Ectodermal cell (in vitro differentiated cells): ENCODE data around the gene PKNOX2.

Experiments
- H3K27ac ChIP-seq: 2 replicates; pipeline ENCODE4 v1.7.0; 2013; ENCODE audit warnings: mild to moderate bottlenecking, low read depth, low read length; ENCODE audit not compliant: insufficient read depth, poor library complexity, severe bottlenecking
- H3K27me3 ChIP-seq: 2 replicates; pipeline ENCODE4 v1.7.0; 2013; ENCODE audit warnings: mild to moderate bottlenecking, low read length; ENCODE audit not compliant: insufficient read depth, control insufficient read depth, poor library complexity, severe bottlenecking
- H3K36me3 ChIP-seq: one replicate; pipeline ENCODE4 v1.7.0; 2013; ENCODE audit warnings: low read length; ENCODE audit not compliant: control insufficient read depth, insufficient read depth
- H3K4me1 ChIP-seq: one replicate; pipeline ENCODE4 v1.7.0; 2013; ENCODE audit warnings: low read length; ENCODE audit not compliant: control insufficient read depth, insufficient read depth
- H3K4me3 ChIP-seq: 2 replicates; pipeline ENCODE4 v1.7.0; 2013; ENCODE audit warnings: low read depth, low read length, control low read depth; ENCODE audit not compliant: insufficient read depth
- H3K9me3 ChIP-seq: 2 replicates; pipeline ENCODE4 v1.7.0; 2013; ENCODE audit warnings: mild to moderate bottlenecking, low read length, moderate library complexity; ENCODE audit not compliant: control insufficient read depth
- WGBS, 2 experiments: methylation state at CpG; one replicate each; pipeline ENCODE4 v1.1.7; 2013; ENCODE audit warnings: missing lambda C conversion rate in 2 of 2; 5-methylcytosine and 5-hydroxymethylcytosine counted together

PKNOX2 gene

DNA sequence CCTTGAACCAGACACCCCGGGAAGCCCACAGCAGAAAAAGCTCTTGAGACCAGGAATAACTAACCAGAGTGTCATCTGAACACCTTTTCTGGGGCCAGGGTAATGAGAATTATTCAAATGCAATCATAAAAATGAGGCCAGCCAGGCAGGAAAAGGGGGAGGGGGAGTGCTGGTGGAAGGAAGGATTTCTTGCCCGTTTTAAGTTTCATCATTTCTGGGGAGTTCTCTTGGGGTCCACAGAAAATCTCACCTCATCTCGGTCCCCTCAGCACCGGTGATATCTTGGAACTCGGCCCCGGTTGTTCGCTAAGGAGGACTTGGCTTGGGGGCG, 495 bp upstream of the PKNOX2 start:
- WGBS, 2 experiments = 0 to 1% methylated on average over 8 of the region's 8 CpGs
- no peaks in the 10 kb centered on the region for H3K36me3 ChIP-seq
- no peaks in the 10 kb centered on the region for H3K9me3 ChIP-seq
- H3K27me3 ChIP-seq = no peaks in the 10 kb centered on the region
- peak overlapping the region; percentile 92 for H3K27ac ChIP-seq
- peaks cover 40% of the 10 kb centered on the region for H3K4me1 ChIP-seq
- peak overlapping the region; percentile 35 for H3K4me3 ChIP-seq

- H3K36me3 ChIP-seq = no peaks in the 10 kb centered on the region
- H3K4me1 ChIP-seq = peaks cover 47% of the 10 kb centered on the region
- WGBS, 2 experiments = 0 to 1% methylated on average over 80 of the region's 80 CpGs
- H3K4me3 ChIP-seq = peak overlapping the region; percentile 84
- H3K27me3 ChIP-seq = no peaks in the 10 kb centered on the region
- peak overlapping the region; percentile 28 for H3K27ac ChIP-seq
- H3K9me3 ChIP-seq = no peaks in the 10 kb centered on the region
Measured at GRCh38 chr11:125165111-125165842, 726 bp downstream of the PKNOX2 start.

DNA sequence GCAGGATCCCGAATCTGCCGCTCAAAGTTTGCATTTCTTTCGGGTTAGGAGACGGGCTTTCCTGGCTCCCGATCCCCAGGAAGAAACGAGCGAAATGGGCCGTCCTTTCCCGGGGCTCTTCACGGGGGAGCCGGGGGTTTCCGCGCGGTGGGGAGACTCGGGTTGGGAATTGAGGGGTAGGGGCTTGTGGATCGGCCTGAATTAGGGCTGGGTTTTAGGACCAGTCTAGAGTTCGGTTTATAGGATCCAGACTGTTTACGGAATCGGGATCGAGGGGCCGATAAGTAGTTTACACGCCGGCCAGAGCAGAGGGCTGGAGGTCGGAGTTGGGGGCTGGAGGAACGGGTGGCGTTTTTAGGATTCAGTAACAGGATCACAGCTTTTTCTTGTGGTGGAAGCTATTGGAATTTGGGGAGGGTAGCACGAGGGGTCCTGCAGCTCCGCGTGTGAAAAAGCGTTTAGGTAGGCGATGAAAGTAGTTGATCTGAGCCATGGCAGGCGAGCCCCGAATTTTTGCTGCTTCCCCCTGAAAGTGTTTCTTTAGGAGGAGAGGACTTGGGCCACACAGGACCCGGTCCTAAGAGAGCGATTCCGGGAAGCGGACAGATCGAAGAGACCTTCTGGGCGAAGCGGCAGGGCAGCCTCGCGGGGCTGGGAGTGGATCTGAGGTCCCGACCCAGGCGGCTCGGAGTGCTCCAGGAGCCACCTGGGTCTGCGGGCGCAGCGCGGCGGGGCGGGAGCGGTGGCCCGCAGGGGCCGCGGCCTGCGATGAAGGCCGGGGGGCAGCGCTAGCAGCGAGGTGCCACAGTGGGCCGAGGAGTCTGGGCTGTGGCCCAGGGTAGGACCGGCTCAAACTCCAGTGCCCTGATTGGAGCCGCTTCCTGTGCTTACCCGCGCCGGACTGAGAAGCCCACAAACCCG, 1.6 kb downstream of the PKNOX2 start:
- peak overlapping the region; percentile 84 for H3K4me3 ChIP-seq
- no peaks in the 10 kb centered on the region for H3K9me3 ChIP-seq
- no peaks in the 10 kb centered on the region for H3K36me3 ChIP-seq
- H3K4me1 ChIP-seq = peaks cover 55% of the 10 kb centered on the region
- no peaks in the 10 kb centered on the region for H3K27me3 ChIP-seq
- peak overlapping the region; percentile 51 for H3K27ac ChIP-seq
- 1% methylated on average over 66 of the region's 66 CpGs for WGBS, 2 experiments

DNA sequence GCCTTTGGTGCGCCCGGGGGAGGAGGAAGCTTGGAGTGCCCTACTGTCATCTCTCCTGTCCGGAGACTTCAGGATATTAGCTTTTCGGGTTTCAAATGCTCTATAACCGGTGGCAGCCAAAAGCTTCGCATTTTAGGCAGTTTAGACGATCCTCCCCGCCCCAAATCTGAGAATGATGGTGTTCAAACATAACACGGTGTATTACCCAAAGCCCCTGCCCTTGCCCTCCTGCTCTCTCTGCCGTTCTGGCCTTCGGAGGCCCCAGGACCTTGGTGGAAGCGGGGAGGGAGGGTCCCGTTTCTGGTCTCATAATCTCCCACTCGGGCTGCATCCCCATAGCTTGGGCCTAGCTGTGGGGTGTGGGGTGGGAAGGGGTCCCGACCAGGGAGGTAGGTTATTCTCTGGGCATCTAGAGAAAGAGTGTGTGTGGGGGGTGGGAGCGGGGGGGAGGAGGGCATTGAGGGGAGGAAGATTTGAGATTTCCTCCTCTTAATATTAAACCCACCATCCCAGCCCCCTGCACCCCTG, 2.3 kb downstream of the PKNOX2 start:
- Histone ChIP-seq H3K4me1 (peaks cover 57% of the 10 kb centered on the region), H3K4me3 (peak overlapping the region; percentile 84), H3K27me3 (no peaks in the 10 kb centered on the region), H3K36me3 (no peaks in the 10 kb centered on the region), H3K9me3 (no peaks in the 10 kb centered on the region), H3K27ac (peak overlapping the region; percentile 61)
- 1% methylated on average over 15 of the region's 16 CpGs for WGBS, 2 experiments

- H3K9me3 ChIP-seq = no peaks in the 10 kb centered on the region
- H3K36me3 ChIP-seq = no peaks in the 10 kb centered on the region
- peak overlapping the region; percentile 84 for H3K4me3 ChIP-seq
- peaks cover 57% of the 10 kb centered on the region for H3K4me1 ChIP-seq
- whole genome bisulfite sequencing, 2 experiments = 2% methylated on average over 28 of the region's 28 CpGs
- H3K27me3 ChIP-seq = no peaks in the 10 kb centered on the region
- H3K27ac ChIP-seq = peak overlapping the region; percentile 61
Measured at GRCh38 chr11:125167292-125167953, 2.9 kb downstream of the PKNOX2 start.

- Histone ChIP-seq H3K36me3 (no peaks in the 10 kb centered on the region), H3K27ac (peak overlapping the region; percentile 61), H3K27me3 (no peaks in the 10 kb centered on the region), H3K4me1 (peaks cover 50% of the 10 kb centered on the region), H3K4me3 (peak overlapping the region; percentile 84), H3K9me3 (no peaks in the 10 kb centered on the region)
- WGBS, 2 experiments = 49 to 50% methylated on average over 8 to 9 of the region's 9 CpGs
Measured at GRCh38 chr11:125167954-125168835, 3.6 kb downstream of the PKNOX2 start.

GRCh38 chr11:125168918-125169456, 4.4 kb downstream of the PKNOX2 start:
- no peak overlapping the region for H3K27ac ChIP-seq
- H3K9me3 ChIP-seq = no peaks in the 10 kb centered on the region
- H3K36me3 ChIP-seq = no peaks in the 10 kb centered on the region
- WGBS, 2 experiments = 71 to 73% methylated on average over 14 of the region's 14 CpGs
- no peak overlapping the region for H3K4me3 ChIP-seq
- peaks cover 42% of the 10 kb centered on the region for H3K4me1 ChIP-seq
- no peaks in the 10 kb centered on the region for H3K27me3 ChIP-seq

GRCh38 chr11:125170001-125170509, 5.5 kb downstream of the PKNOX2 start:
- H3K27me3 ChIP-seq = no peaks in the 10 kb centered on the region
- 47 to 56% methylated on average over 9 of the region's 9 CpGs for WGBS, 2 experiments
- H3K4me1 ChIP-seq = peaks cover 39% of the 10 kb centered on the region
- no peak overlapping the region for H3K4me3 ChIP-seq
- H3K36me3 ChIP-seq = no peaks in the 10 kb centered on the region
- H3K9me3 ChIP-seq = no peaks in the 10 kb centered on the region
- H3K27ac ChIP-seq = peak overlapping the region; percentile 73

- no peaks in the 10 kb centered on the region for H3K36me3 ChIP-seq
- no peak overlapping the region for H3K4me3 ChIP-seq
- H3K27ac ChIP-seq = peak overlapping the region; percentile 73
- H3K9me3 ChIP-seq = no peaks in the 10 kb centered on the region
- no peaks in the 10 kb centered on the region for H3K27me3 ChIP-seq
- H3K4me1 ChIP-seq = peaks cover 39% of the 10 kb centered on the region
- WGBS, 2 experiments = 11 to 14% methylated on average over 11 to 12 of the region's 12 CpGs
Measured at GRCh38 chr11:125170510-125171031, 6.0 kb downstream of the PKNOX2 start.
